SU-DHL-6 (cell line): ENCODE results near the gene ATP2A3.

ENCODE experiments used
- CTCF ChIP-seq: fragments of 200-600 bp; sonication (generic); IDR thresholded peaks from one replicate; pipeline ENCODE4 v1.5.1; 2017; ENCODE audit warnings: antibody characterized with exemption, mild to moderate bottlenecking, low read length, moderate library complexity; ENCODE audit not compliant: insufficient read depth, poor library complexity, severe bottlenecking
- EZH2phosphoT487 ChIP-seq: fragments of 200-600 bp; sonication (generic), shearing (Covaris generic); conservative IDR thresholded peaks from 2 replicates; pipeline ENCODE4 v1.6.1; 2018; ENCODE audit warnings: mild to moderate bottlenecking, antibody characterized with exemption, low read length, moderate library complexity, mixed read lengths

GRCh38 chr17:3922765-3923164, 41.5 kb downstream of the ATP2A3 start:
- TF ChIP-seq CTCF, result no peak
- no peak for TF ChIP-seq EZH2phosphoT487
